OCI-LY3 (cell line): ENCODE data around the gene GPAM.
"Not testable (repeated sequence)": the region's sequence is repeated elsewhere in the genome, so short reads cannot be mapped to it uniquely, and the experiment has no call there.

ENCODE experiments used
- H2AFZ ChIP-seq: fragments of 200-600, 300-600 bp; shearing (Covaris generic); 2 replicates; pipeline ENCODE4 v1.6.0; 2014; ENCODE audit warnings: antibody characterized with exemption, low read depth, low read length
- H3K27ac ChIP-seq: fragments of 200-600, 300-600 bp; sonication (generic); 2 replicates; pipeline ENCODE4 v1.5.1; 2014; ENCODE audit warnings: mild to moderate bottlenecking, low read length, moderate library complexity, mixed read lengths
- H3K27me3 ChIP-seq: fragments of 200-600, 300-600 bp; sonication (generic); 2 replicates; pipeline ENCODE4 v1.6.1; 2014; ENCODE audit warnings: low read depth, low read length, mixed read lengths
- H3K36me3 ChIP-seq: fragments of 200-600, 300-600 bp; sonication (generic); replicated peaks from 2 replicates; pipeline ENCODE3; 2014; ENCODE audit warnings: low read depth, low read length, mixed read lengths
- H3K4me1 ChIP-seq: fragments of 300-600, 200-600 bp; sonication (generic); 2 replicates; pipeline ENCODE4 v1.6.1; 2014; ENCODE audit warnings: low read length, mixed read lengths
- H3K4me2 ChIP-seq: fragments of 200-600, 300-600 bp; sonication (generic); 2 replicates; pipeline ENCODE4 v1.6.1; 2014; ENCODE audit warnings: low read length, mixed read lengths
- H3K4me3 ChIP-seq: fragments of 300-600, 200-600 bp; sonication (generic); 2 replicates; pipeline ENCODE4 v1.5.1; 2014; ENCODE audit warnings: antibody characterized with exemption, mild to moderate bottlenecking, low read length, moderate library complexity
- H3K79me2 ChIP-seq: fragments of 300-600, 200-600 bp; shearing (Covaris generic); 2 replicates; pipeline ENCODE4 v1.6.1; 2014; ENCODE audit warnings: mild to moderate bottlenecking, low read length, mixed read lengths
- H3K9ac ChIP-seq: fragments of 300-600, 200-600 bp; shearing (Covaris generic); 2 replicates; pipeline ENCODE4 v1.6.0; 2014; ENCODE audit warnings: mild to moderate bottlenecking, low read length, moderate library complexity
- H3K9me3 ChIP-seq: fragments of 200-600, 300-600 bp; shearing (Covaris generic); 2 replicates; pipeline ENCODE4 v1.6.1; 2014; ENCODE audit warnings: low read length, mixed read lengths; ENCODE audit not compliant: insufficient read depth
- H4K20me1 ChIP-seq: fragments of 200-600, 300-600 bp; sonication (generic); 2 replicates; pipeline ENCODE4 v1.6.1; 2016; ENCODE audit warnings: low read length, mixed read lengths; ENCODE audit not compliant: insufficient read depth
- EZH2phosphoT487 ChIP-seq: fragments of 200-600 bp; shearing (Covaris generic); IDR thresholded peaks from 2 replicates; pipeline ENCODE4 v1.6.1; 2018; ENCODE audit warnings: antibody characterized with exemption, mixed run types, low read depth
- TF ChIP-seq, protein P1 (sequence below): fragments of 200-600, 300-600 bp; sonication (generic); IDR thresholded peaks from 2 replicates; pipeline ENCODE4 v1.5.1; 2014; ENCODE audit warnings: antibody characterized with exemption, low read length, low read depth

GPAM gene

DNA sequence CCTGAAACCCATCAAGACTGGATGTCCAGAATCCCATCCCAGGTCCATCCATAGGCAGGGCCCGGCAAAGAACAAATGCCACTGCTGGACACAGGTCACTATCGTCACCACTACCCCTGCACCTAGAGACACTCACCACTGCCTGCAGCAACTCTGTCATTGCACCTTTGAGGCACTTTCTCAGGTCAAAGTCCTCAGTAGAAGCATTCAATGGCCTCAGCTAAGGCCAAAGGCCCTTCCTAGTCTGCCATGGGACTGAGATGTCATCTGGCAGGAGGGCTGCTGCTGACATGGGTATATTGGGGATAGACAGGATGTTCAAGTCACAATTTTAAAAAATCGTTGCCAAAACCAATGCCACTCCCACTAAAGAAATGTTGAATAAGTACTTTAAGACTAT is 58.7 kb downstream of the GPAM start:
- no peak overlapping the region for H3K4me3 ChIP-seq
- no peak overlapping the region for H2AFZ ChIP-seq
- TF ChIP-seq, protein P1, sequence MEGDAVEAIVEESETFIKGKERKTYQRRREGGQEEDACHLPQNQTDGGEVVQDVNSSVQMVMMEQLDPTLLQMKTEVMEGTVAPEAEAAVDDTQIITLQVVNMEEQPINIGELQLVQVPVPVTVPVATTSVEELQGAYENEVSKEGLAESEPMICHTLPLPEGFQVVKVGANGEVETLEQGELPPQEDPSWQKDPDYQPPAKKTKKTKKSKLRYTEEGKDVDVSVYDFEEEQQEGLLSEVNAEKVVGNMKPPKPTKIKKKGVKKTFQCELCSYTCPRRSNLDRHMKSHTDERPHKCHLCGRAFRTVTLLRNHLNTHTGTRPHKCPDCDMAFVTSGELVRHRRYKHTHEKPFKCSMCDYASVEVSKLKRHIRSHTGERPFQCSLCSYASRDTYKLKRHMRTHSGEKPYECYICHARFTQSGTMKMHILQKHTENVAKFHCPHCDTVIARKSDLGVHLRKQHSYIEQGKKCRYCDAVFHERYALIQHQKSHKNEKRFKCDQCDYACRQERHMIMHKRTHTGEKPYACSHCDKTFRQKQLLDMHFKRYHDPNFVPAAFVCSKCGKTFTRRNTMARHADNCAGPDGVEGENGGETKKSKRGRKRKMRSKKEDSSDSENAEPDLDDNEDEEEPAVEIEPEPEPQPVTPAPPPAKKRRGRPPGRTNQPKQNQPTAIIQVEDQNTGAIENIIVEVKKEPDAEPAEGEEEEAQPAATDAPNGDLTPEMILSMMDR: no peak
- no peak for TF ChIP-seq EZH2phosphoT487
- no peak overlapping the region for H3K9ac ChIP-seq
- H3K4me1 ChIP-seq: no peaks in the 10 kb centered on the region
- H4K20me1 ChIP-seq: no peaks in the 10 kb centered on the region
- no peaks in the 10 kb centered on the region for H3K36me3 ChIP-seq
- no peak overlapping the region for H3K27ac ChIP-seq
- no peak overlapping the region for H3K4me2 ChIP-seq
- H3K27me3 ChIP-seq: no peaks in the 10 kb centered on the region
- H3K79me2 ChIP-seq: no peaks in the 10 kb centered on the region
- no peaks in the 10 kb centered on the region for H3K9me3 ChIP-seq

GRCh38 chr10:112122827-112123226 is 60.7 kb downstream of the GPAM start:
- H3K9me3 ChIP-seq: no peaks in the 10 kb centered on the region
- no peak overlapping the region for H3K9ac ChIP-seq
- H3K4me3 ChIP-seq: no peak overlapping the region
- no peak overlapping the region for H3K4me2 ChIP-seq
- no peaks in the 10 kb centered on the region for H3K4me1 ChIP-seq
- H3K79me2 ChIP-seq: no peaks in the 10 kb centered on the region
- TF ChIP-seq, protein P1: no peak
- TF ChIP-seq EZH2phosphoT487: no peak
- no peaks in the 10 kb centered on the region for H4K20me1 ChIP-seq
- H3K27ac ChIP-seq: no peak overlapping the region
- H3K27me3 ChIP-seq: no peaks in the 10 kb centered on the region
- H2AFZ ChIP-seq: no peak overlapping the region
- H3K36me3 ChIP-seq: no peaks in the 10 kb centered on the region

GRCh38 chr10:112120491-112120890 is 63.1 kb downstream of the GPAM start:
- no peaks in the 10 kb centered on the region for H3K27me3 ChIP-seq
- H3K4me1 ChIP-seq: no peaks in the 10 kb centered on the region
- no peaks in the 10 kb centered on the region for H4K20me1 ChIP-seq
- no peaks in the 10 kb centered on the region for H3K36me3 ChIP-seq
- no peaks in the 10 kb centered on the region for H3K79me2 ChIP-seq
- no peak for TF ChIP-seq EZH2phosphoT487
- TF ChIP-seq, protein P1: no peak
- H3K4me3 ChIP-seq: no peak overlapping the region
- H3K4me2 ChIP-seq: no peak overlapping the region
- H3K27ac ChIP-seq: no peak overlapping the region
- H3K9me3 ChIP-seq: no peaks in the 10 kb centered on the region
- H3K9ac ChIP-seq: no peak overlapping the region
- H2AFZ ChIP-seq: no peak overlapping the region

DNA sequence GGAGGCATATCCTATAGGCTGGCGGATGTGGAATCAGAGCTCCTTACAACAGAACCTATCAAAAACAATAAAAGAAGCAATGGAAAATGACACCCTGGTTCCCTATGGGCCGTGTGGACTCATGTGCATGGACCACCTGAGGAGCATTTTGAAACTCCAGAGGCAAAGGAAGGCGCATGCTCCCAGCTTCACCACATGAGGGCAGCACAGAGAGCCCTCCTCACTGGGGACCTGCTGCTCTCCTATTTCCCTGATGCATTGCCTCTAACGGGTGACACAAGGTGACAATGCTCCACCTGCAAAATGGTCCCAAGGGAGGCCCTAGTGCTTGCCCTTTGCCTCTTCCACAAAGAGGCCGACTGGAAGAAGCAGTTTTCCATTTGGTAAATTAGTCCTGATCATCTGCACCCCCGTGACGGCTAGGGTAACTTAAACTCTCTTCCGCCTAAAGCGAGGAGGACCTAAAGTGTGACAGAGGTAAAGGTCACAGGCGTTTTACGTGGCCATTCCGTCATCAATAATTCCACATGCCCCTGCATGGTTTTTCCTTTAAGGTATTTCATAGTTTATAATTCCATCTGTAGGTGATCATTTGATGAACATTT is 67.7 kb downstream of the GPAM start:
- Histone ChIP-seq H3K27ac (no peak overlapping the region), H3K36me3 (no peaks in the 10 kb centered on the region), H3K79me2 (no peaks in the 10 kb centered on the region), H3K9me3 (no peaks in the 10 kb centered on the region), H3K4me3 (no peak overlapping the region), H3K27me3 (no peaks in the 10 kb centered on the region), H3K4me1 (no peaks in the 10 kb centered on the region), H3K9ac (no peak overlapping the region), H2AFZ (no peak overlapping the region), H4K20me1 (no peaks in the 10 kb centered on the region), H3K4me2 (no peak overlapping the region)
- no peak for TF ChIP-seq EZH2phosphoT487
- TF ChIP-seq, protein P1: peak; percentile 61

GRCh38 chr10:112109779-112110178 is 73.8 kb downstream of the GPAM start:
- not testable (repeated sequence) for H4K20me1 ChIP-seq, H3K4me1 ChIP-seq, H3K27ac ChIP-seq, H3K79me2 ChIP-seq, H3K4me2 ChIP-seq, H3K27me3 ChIP-seq, H3K9ac ChIP-seq, H2AFZ ChIP-seq, H3K4me3 ChIP-seq, H3K9me3 ChIP-seq, H3K36me3 ChIP-seq
